HG02852 (cell line): ENCODE data around the gene MBNL2.

Source experiments
- ATAC-seq: cut with Tn5 transposase; IDR thresholded peaks from one replicate; pipeline ENCODE4 v1.9.1; 2021; ENCODE audit warnings: mild to moderate bottlenecking, moderate library complexity; ENCODE audit not compliant: unreplicated experiment

The MBNL2 gene

DNA sequence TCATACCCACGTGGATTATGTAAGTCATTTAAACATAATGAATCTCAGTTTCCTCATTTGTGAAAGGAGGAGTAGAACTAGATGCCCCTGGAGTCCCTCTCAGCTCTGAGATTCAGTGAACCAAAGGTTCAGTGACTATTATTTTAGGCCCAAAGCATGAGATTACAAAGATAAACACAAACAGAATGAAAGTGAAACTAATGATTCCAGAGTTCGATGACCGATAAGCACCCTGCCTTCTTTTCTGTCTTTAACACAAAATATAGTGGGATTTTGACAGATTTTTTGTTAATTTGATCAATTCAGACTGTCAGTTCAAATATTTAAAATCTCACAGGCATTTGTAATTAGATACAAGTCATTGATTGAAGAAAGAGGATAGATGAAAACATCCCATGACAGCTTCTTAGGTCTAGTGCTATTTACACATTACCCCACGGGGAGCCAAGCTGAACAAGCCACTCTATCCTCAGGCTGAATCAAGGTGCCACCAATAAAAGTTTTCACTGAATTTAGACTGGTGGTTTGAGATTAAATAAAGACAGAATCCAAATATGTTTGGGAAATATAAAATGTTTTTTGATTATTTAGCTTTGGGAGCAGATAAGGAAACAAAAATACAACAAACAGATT lies 147.2 kb downstream of the MBNL2 start:
- peak; percentile 75 for ATAC-seq

DNA sequence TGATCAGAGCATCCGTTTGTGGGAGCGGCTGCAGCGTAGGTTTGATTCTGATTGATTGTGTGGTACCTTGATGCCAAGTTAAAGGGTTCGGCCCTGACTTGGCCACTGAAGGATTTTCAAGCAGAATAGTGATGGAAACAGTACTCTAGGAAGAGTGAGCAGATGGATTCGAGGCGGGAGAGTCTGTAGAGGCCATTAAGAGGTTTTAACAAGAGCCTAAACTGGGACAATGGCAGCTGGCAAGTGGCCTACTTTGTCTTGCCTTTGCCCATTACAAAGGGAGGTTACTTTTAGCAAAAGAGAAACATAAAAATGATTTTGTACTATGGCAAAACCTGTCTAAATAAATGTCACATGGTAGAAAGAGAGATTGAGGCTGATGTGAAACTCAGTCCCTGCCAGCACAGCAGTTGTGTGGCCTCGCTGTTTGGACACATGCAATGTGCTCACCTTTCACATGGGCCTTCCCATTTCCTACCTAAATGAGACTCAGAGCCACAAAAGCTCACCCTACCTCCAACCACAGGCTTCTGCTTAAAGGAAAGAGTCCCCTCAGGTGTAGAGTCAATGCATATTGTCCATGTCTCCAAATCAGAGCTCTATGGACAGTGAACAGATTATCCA lies 149.5 kb downstream of the MBNL2 start:
- no peak for ATAC-seq

DNA sequence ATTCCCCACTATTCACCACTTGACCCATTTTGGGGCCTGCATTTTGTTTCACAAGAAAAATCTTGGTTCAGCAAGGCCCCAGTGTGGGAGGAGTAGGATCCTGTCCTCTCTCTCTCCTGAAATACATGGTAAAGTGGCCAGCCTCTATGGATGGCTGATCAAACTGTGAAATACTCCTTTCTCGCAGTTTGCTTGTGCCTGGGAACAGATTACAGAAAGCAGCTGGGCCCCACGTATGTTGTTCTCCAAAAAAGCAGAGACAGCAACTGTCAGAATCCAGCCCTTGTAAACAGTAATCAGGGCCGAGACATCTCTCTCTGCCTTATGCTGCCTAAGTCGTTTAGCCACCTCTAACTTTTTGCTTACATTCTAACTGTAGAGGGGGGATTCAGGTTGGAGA lies 150.8 kb downstream of the MBNL2 start:
- no peak for ATAC-seq

DNA sequence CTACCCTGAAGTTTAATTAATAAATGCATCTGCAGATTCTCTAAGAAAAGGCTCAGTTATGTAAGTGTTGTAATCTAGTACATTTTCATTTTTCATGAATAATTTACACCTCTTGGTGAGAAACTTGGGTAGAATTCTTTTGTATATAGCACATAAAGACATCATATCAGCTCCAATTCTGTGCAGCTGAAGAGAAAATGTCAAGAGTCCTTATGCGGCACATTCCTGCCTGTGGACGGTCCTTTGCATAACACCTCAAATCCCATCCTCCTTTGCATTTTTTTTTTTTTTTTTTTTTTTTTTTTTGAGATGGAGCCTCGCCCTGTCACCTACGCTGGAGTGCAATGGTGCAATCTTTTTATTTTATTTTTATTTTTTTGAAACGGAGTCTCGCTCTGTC lies 151.7 kb downstream of the MBNL2 start:
- no peak for ATAC-seq

DNA sequence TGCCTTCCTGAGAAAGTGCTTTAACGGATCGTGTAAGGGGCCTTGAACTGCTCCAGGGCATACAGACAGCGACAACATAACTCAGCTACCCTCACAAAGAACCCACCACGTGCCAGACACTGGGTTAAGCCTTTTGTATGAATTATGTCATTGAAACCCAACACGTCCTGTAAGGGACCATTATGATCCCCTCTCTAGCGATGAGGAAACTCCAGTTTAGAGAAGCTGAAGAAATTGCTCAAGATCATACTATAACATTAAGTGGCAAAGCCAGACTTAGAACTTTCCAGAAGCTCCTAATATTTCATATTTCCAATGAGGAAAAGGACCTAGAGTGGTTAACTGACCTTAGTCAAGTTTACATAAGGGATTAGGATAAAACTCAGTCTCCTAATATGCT lies 154.8 kb downstream of the MBNL2 start:
- no peak for ATAC-seq

DNA sequence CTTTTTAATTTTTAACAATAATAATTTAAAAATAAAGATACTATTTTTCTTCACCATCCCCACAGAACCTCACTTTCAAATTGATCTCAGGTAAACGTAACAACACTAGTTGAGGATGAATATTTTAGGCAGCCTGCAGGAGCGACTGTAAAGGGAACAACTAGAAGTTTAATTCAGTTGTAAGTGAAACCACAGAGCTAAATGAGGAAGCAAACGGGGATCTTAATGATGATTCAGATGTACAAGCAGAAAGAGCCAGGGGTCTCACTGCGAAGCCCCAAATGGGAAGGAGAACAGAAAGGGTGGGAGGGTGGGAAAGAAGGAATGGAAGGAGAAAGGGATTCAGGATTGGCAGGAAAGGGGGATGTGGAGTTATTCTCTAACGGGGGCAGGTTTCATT lies 157.3 kb downstream of the MBNL2 start:
- no peak for ATAC-seq

DNA sequence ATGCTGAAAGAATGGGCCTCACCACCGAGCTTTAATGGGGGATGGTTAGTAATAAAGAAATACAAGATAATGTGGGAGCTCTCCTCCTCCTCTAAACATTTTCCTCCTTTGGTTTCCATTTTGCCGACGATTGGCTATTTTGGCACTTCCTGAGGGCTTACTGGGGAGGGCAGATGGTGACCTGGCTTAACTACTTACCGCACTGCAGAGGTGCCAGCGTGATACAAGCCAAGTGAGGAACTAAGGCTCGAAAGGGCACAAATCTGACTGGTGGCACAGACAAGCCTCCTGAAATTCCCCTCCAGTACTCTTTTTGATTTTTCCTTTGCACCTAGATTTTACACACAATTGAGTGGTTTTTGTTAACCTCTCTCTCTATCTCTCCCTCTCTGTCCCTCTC lies 158.6 kb downstream of the MBNL2 start:
- ATAC-seq: no peak

DNA sequence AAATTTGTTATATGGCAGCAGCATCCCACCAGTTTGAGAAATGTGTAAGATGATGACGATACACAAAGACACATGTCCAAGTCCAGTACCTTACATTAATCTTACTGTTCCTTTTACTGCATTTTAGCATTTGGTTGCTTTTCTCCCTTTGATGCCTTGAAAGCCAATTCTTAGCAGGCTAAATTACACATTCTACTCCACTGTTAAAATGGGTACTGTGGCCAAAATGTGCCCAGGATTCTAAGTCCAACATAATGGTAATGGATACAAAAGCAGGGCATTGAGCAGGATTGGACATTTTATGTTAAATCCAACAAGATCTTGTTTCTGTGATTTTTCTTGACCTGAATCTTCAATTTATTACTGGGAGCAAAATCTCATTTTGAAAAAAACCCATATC lies 159.1 kb downstream of the MBNL2 start:
- ATAC-seq: no peak

DNA sequence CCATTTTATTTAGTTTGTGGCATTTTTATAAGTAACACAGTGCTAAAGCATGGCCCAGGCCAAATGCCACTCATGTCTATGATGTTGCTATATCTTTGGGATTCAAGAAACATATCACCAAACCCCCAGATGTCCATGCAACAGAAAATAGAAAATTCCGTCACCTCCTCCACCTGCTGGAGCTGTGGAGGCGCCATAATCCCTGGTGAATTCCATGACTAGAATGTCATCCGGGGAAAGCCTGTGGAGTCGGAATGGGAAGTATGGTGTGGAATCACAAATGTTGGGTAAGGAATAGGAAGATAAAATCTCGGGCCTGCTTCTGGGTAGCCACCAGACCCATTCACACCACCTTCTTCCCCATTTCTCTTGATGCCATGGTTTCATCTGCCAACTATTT lies 160.1 kb downstream of the MBNL2 start:
- ATAC-seq: no peak

DNA sequence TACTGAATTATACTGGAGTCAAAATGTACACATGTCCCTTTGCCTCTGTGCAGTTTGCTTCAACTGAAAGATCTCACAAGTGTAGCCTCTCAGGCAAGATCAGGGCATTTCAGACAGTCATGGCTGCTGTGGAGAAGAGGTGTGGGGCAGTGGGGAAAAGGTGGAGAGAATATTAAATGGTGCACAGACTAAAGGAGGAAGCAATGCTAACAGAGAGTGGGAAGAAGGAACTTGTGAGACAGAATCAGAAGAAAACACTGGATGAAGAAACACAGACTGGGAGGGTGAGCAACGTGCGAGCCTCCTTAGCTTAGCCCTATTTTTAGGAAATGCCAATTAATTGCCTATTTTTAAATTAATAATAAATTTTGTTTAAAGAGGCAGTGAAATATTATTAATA lies 162.2 kb downstream of the MBNL2 start:
- ATAC-seq: no peak

DNA sequence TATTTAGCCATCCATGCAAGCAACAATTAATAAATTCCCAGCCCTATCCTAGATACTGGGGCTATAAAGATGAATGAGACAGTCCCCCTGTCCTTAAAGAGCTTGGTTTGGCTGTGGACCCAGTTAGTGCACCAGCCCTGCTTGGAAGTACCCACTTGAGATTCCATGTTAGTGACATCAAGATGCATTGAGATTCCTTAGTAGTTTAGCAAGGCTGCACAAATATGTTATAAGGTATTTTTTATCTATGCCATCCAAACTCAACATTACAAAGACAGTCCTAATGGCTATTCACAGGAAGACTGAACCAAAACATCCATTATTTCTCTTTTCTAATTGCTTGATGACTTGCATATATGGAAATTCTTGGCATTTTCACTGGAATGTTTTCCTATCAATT lies 163.0 kb downstream of the MBNL2 start:
- no peak for ATAC-seq

DNA sequence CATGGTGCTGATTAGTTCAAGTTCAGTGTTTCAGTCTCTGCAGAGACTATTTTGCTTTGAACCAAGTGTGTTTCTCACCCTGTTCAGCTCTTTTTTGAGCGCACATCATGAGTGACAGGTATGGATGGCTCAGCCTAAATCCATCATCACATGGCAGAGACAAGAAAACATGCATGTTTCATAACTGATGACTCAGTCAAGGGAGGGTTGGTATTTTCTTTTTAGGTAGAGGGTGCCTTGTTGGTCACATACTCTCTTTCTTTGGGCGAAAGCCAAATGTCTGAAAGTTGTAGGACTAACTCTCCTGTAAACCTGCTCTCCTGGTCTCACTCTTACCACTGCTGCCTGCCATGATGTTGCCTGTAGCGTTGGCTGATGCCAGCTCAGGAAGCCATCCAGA lies 163.7 kb downstream of the MBNL2 start:
- ATAC-seq: no peak

DNA sequence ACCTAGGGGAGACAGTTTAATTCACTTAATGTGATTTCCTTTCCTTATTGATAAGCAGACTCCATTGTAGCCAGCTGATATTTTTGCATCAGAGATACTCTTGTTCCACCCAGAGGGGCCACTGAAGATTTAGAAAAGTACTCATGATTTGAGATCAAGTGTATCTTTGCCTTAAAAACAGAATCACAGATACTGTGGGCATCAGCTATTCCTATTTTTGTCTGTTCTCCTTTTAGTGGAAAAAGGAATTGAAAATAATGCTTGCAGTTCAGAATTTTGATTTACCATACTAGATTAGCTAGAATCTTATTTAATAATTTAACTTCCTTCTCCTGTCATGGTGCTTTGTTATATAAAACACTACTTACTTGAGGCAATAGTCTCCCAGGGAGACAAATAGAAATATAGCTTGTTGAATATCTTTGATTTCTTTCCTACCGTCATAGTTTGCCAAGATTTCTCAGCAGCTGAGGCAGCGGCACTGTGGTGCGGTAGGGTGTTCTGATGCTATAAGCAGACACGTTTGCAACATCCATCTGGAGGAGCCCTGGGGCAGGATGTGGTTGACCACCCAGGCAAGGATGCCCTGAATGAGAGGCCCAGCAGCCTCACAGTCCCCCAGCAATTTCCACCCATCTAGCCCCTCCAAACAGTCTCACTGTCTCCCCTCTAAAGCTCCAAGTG lies 164.8 kb downstream of the MBNL2 start:
- ATAC-seq: no peak

DNA sequence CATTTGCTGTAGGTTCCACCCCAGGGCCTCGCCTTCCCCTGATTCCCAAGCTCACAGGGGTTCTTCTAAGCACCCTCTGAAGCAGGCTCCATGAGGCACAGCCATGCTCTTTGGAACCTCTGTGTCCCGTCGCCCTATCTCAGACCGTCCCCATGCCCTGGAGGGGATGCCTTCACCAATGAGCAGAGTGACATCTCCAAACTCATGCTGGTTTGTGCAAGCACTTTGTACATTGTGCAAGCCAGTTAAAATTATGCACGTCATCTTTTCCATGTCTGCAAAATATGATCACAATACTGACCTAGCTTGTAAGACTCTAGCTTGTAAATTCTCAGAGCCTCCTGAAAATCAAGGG lies 165.3 kb downstream of the MBNL2 start:
- ATAC-seq: no peak

DNA sequence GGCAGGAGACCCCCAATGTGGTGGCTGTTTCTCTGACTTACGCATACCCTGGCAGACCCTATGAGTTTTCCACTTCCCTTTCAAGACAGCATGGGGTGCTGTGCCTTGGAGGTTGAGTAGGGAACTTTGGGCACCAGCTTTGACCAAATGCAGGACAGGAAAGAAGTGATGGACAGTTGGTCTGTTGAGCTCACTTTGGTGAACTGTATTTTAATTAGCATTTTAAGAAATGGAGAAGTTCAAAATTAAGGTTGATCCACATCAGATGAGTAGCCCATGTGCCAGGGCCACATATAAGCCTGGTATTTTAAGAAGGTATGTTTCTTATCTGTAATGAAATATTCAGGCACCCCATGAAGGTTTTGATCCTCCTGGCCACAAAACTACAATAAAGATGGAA lies 165.8 kb downstream of the MBNL2 start:
- no peak for ATAC-seq

DNA sequence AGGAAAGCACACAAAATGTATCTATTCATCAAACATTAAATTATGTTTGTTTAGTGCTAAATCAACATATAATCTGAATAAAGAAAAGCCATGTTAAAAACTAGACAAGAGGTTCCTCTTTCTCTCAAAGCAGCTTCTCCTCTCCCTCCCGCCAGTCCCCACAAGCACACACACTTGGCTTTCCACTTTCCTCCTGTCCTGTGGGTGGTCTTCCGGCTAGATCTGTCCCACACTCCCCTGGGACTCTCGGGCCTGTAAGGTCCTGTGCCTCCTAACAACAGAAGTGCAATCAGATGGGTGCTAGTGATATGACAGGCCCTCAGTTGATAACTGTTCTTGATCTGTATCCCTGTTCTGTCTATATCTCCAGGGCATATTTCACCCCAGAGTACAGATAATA lies 166.2 kb downstream of the MBNL2 start:
- ATAC-seq: no peak

DNA sequence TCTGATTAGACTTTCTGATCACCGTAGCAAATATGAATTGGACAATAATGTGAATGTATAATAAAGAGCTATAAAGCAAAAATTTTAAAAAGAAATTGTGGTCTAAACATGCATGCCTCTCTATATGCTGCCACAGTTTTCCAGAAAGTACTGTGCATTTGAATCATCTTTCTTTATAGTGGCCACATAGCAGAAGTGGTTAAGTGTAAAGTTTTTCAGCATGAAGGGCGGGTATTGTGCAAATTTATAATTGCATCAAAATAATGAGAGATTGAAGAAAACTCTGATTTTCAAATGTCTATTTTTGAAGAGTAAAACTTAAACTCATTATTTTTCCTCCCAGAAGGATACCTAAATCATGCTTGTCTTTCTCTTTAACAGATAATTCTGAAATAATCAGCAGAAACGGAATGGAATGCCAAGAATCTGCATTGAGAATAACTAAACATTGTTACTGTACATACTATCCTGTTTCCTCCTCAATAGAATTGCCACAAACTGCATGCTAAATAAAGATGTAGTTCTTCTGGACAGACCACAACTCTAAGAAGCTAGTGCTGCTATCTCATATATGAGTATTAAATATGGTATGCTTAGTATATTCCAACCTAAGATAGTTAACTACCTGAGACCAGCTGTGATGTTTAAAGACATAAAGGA lies 168.9 kb downstream of the MBNL2 start:
- ATAC-seq: no peak

DNA sequence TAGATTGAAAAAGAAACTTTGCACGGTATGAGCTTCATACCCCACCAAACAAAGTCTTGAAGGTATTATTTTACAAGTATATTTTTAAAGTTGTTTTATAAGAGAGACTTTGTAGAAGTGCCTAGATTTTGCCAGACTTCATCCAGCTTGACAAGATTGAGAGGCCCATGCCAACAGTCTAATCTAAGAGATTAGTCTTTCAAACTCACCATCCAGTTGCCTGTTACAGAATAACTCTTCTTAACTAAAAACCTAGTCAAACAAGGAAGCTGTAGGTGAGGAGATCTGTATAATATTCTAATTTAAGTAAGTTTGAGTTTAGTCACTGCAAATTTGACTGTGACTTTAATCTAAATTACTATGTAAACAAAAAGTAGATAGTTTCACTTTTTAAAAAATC lies 169.9 kb downstream of the MBNL2 start:
- ATAC-seq: no peak

DNA sequence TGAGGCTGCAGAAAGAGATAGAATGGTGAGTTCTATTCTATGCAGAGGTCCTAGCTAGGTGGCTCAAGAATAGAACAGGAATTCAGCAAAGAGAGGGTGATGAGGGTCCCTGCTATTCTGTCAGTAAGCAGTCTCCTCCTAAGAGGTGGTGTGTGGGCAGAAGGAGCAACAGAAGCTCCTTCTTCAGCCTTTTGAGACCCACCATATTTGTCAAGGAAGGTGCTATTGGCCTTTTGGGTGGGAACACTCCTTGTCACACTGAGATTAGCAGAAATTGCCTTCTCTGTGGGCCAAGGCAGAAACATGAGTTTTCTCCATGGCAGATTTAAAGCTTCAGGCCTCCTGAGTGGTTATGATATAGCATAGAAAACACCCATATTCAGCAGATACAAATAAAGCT lies 172.4 kb downstream of the MBNL2 start:
- ATAC-seq: no peak

DNA sequence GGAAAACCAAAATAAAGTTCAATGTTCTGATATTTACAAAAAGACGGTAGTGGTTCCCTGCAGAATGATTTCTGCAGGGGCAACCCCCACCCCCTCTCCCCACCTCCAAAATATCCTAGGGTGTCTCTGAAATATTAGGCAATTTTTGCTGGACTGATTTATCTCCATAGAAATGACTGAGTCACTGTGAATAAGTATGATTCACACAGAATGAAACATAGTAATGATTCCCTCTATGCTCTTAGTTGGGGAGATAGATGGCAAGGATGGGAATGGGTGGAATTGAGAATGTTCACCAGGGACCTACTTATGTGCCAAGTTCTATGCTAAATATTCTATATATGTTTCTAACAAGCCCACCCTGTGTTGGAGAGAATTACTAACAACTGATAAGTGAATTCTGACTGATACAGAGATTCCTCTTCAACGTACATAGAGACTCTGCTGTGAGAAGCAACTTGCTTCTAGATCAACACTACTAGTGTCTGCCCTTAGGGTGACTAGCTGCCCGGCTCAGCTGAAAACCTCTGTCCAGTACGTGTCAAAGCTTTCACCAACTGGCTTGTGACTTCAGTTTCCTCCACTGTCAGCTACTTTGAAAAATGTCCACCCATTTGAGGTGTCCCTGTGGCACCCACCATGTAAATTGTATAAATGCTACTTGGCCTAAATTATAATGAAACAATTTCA lies 173.5 kb downstream of the MBNL2 start:
- no peak for ATAC-seq

DNA sequence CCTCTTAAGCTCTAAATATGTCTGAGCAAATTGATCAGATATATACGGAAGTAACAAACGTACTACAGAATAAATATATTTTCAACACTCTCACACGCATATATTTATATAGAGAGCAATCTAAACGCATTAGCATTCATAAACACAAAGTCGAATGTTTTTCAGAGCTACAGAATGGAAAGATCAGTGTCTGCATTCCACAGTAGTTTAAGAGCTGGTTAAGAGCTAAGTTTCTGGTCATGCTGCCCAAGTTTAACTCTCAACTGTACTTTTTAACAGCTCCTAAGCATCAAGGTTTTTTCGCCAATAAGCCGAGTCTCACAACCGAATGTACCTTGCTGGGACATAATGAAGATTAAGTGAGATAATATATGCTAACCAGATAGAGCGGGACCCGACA lies 175.1 kb downstream of the MBNL2 start:
- no peak for ATAC-seq

DNA sequence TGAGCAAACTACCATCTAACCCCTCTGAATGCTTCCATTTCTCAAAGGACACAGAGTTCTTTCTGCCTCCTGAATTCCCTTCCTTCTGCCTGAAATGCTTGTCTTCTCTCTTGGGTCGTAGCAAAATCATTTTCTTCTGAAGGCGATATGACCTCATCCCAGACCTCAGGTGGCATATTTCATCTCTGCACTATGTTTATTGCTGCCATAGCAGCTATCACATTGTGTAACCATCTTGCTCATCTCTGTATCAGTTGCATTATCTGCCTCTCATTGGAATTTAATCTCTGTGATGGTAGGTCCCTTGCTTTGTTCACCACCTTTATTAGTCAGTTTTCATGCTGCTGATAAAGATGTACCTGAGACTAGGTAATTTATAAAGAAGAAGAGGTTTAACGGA lies 179.3 kb downstream of the MBNL2 start:
- no peak for ATAC-seq
